ENCODE measurements around the gene OR6C2. TPM values are rescaled to one million over a fixed set of nuclear protein-coding genes. Genes with fewer than 3 reads are reported as not detected.

OR6C2 gene
- polyA plus RNA-seq, 6 donors from 2014 or later = not detected

DNA sequence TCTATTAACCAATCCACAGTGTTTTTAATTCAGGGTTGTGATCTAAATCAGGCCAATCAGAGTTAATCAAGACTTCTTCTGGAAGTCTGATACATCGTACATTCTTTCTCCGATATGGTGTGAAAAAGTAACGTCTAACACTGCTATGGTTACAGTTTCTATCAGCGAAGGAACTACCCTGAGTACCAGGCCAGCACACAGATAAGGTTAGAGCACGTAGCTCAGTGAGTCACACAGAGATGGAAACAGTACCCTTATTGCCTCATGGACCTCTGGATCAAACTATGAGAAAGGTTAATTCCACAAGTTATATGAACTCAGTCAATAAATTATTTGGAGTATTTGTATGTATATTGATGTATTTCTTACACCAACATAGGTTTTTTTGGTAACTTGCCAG, 51.6 kb downstream of the OR6C2 start:
- H3K36me3 Mint-ChIP-seq = no peaks in the 10 kb centered on the region
- no peak for ATAC-seq (ENCODE audit: low read depth in 2 of 2)
- DNase-seq = no peak
- no peaks in the 10 kb centered on the region for H3K9me3 Mint-ChIP-seq
- H3K4me3 Mint-ChIP-seq = no peak overlapping the region
- H3K27ac Mint-ChIP-seq = peak overlapping the region in 1 of 6 donors; percentile 21
- H3K27me3 Mint-ChIP-seq = peaks cover 4 to 13% (median 8%) of the 10 kb centered on the region in 3 donors
- H3K4me1 Mint-ChIP-seq = peaks cover 4 to 6% (median 5%) of the 10 kb centered on the region in 3 donors

DNA sequence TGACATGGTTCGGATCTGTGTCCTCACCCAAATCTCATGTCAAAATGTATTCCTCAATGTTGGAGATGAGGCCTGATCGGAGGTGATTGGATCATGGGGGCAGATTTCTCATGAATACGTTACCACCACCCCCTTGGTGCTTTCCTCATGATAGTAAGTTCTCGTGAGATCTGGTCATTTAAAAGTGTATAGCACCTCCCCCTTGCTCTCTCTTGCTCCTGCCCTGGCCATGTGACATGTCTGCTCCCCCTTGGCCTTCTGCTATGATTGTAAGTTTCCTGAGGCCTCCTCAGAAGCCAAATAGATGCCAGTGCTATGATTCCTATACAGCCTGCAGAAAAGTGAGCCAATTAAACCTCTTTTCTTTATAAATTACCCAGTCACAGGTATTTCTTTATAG, 55.4 kb downstream of the OR6C2 start:
- Mint-ChIP-seq H3K9me3 (no peaks in the 10 kb centered on the region), H3K4me3 (no peak overlapping the region), H3K4me1 (peaks cover 4 to 15% (median 6%) of the 10 kb centered on the region in 3 donors), H3K27ac (peak overlapping the region in 3 of 6 donors; percentile 12 to 27 (median 12)), H3K27me3 (peaks cover 0 to 13% (median 5%) of the 10 kb centered on the region in 3 donors), H3K36me3 (no peaks in the 10 kb centered on the region)
- ATAC-seq (ENCODE audit: low read depth in 2 of 2) = no peak
- no peak for DNase-seq

DNA sequence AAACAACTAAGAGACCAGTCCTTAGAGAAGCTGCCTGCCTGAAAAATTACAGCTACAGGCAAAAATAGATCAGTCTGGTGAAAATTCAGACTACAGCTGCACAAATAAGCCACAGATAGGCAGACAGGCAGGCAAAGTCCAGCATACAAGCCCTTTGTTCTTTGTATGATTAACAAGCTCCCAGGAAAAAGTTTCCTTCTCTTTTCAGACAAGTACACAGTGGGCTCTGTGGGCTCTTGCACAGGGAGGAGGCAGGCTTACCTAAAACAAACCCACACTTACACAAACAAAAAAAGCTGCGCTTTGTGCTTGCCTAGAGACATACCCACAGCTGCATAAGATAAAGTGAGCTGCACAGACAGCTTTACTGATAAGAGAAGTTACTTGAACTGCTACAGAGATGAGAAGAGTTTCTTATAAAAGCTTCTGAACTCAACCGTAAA, 56.0 kb downstream of the OR6C2 start:
- no peak overlapping the region for H3K4me3 Mint-ChIP-seq

DNA sequence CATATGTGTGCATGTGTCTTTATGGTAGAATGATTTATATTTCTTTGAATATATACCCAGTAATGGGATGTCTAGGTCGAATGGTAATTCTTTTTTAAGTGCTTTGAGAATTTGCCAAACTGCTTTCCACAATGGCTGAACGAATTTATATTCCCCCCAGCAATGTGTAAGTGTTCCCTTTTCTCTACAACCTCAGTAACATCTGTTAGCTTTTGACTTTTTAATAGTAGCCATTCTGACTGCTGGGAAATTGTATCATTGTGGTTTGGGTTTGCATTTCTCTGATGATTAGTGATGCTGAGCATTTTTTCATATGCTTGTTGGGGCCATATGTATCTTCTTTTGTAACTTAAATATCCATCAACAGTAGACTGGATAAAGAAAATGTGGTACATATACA, 57.7 kb downstream of the OR6C2 start:
- Mint-ChIP-seq H3K27ac (no peak overlapping the region), H3K36me3 (no peaks in the 10 kb centered on the region), H3K9me3 (peaks cover 0 to 7% (median 0%) of the 10 kb centered on the region in 7 donors), H3K4me3 (no peak overlapping the region), H3K4me1 (peaks cover 4 to 15% (median 6%) of the 10 kb centered on the region in 3 donors), H3K27me3 (peaks cover 0 to 6% (median 5%) of the 10 kb centered on the region in 3 donors)
- ATAC-seq (ENCODE audit: low read depth in 2 of 2) = no peak
- DNase-seq = no peak

More for the DNA sequence above, 56.0 kb downstream of the OR6C2 start:
- no peak for ATAC-seq (ENCODE audit: low read depth in 2 of 2)
- peaks cover 4 to 15% (median 6%) of the 10 kb centered on the region in 3 donors for H3K4me1 Mint-ChIP-seq
- H3K9me3 Mint-ChIP-seq = peaks cover 0 to 2% (median 0%) of the 10 kb centered on the region in 7 donors
- no peak overlapping the region for H3K27ac Mint-ChIP-seq
- peaks cover 0 to 13% (median 5%) of the 10 kb centered on the region in 3 donors for H3K27me3 Mint-ChIP-seq
- no peaks in the 10 kb centered on the region for H3K36me3 Mint-ChIP-seq
- no peak for DNase-seq

Other genes with a start within 250 kb of the OR6C2 start
- not detected for gene OR10A7, start 223.1 kb upstream of the OR6C2 start, polyA plus RNA-seq (ENCODE audit: low read depth in 6 of 6)
- not detected for gene OR6C74, start 199.5 kb upstream of the OR6C2 start, polyA plus RNA-seq (ENCODE audit: low read depth in 6 of 6)
- gene OR6C6, start 147.5 kb upstream of the OR6C2 start, polyA plus RNA-seq (ENCODE audit: low read depth in 6 of 6) = not detected
- not detected for gene OR6C1, start 129.7 kb upstream of the OR6C2 start, polyA plus RNA-seq (ENCODE audit: low read depth in 6 of 6)
- not detected for gene OR6C3, start 113.3 kb upstream of the OR6C2 start, polyA plus RNA-seq (ENCODE audit: low read depth in 6 of 6)
- gene OR6C75, start 81.1 kb upstream of the OR6C2 start, polyA plus RNA-seq (ENCODE audit: low read depth in 6 of 6) = not detected
- gene OR6C65, start 43.5 kb upstream of the OR6C2 start, polyA plus RNA-seq (ENCODE audit: low read depth in 6 of 6) = not detected
- not detected for gene OR6C76, start 17.8 kb upstream of the OR6C2 start, polyA plus RNA-seq (ENCODE audit: low read depth in 6 of 6)
- gene OR6C70, start 26.1 kb downstream of the OR6C2 start, polyA plus RNA-seq (ENCODE audit: low read depth in 6 of 6) = not detected
- not detected for gene OR6C68, start 48.3 kb downstream of the OR6C2 start, polyA plus RNA-seq (ENCODE audit: low read depth in 6 of 6)
- gene OR6C4, start 105.5 kb downstream of the OR6C2 start, polyA plus RNA-seq (ENCODE audit: low read depth in 6 of 6) = not detected
- not detected for gene OR2AP1, start 128.4 kb downstream of the OR6C2 start, polyA plus RNA-seq (ENCODE audit: low read depth in 6 of 6)
- not detected for gene OR10P1, start 192.8 kb downstream of the OR6C2 start, polyA plus RNA-seq (ENCODE audit: low read depth in 6 of 6)

Measured in naive B cell (primary cell).